CD14-positive monocyte (primary cell): ENCODE results near the gene CDK4. TPM values are rescaled to one million over a fixed set of nuclear protein-coding genes. Genes with fewer than 3 reads are reported as not detected.
A peak's percentile ranks its signal among the peaks of the same experiment; 100 is the strongest.
"Not testable (repeated sequence)": the region's sequence is repeated elsewhere in the genome, so short reads cannot be mapped to it uniquely, and the experiment has no call there.

Experiments
- DNase-seq, 3 donors: peaks; one replicate each; pipeline ENCODE4 v3.0.0-alpha.2; 2011 to 2022
- H2AFZ ChIP-seq: 2 replicates; pipeline ENCODE4 v1.6.0; 2012; ENCODE audit warnings: mild to moderate bottlenecking, low read depth, low read length, inconsistent platforms; ENCODE audit not compliant: insufficient read depth, poor library complexity, severe bottlenecking
- H3K27ac ChIP-seq, 2 donors: 1 replicate in 1 of 2; 2 replicates in 1 of 2; pipeline ENCODE4 v1.5.1; 2012 to 2013; ENCODE audit warnings: low read length in 2 of 2, control low read depth in 1 of 2, inconsistent platforms in 1 of 2, low read depth in 1 of 2, mild to moderate bottlenecking in 1 of 2
- H3K27me3 ChIP-seq, 2 donors: one replicate each; pipeline versions ENCODE4 v1.6.0 to v1.6.1; 2011 to 2013; ENCODE audit warnings: low read length in 2 of 2; ENCODE audit not compliant: control insufficient read depth in 2 of 2, insufficient read depth in 2 of 2
- H3K36me3 ChIP-seq, 2 donors: replicated peaks in 1 of 2; 1 replicate in 1 of 2; 2 replicates in 1 of 2; pipeline versions ENCODE4 v1.5.1 to v1.6.1; 2012 to 2013; ENCODE audit warnings: low read length in 2 of 2, control low read depth in 1 of 2, inconsistent platforms in 1 of 2, mild to moderate bottlenecking in 1 of 2; ENCODE audit not compliant: insufficient read depth in 2 of 2, control insufficient read depth in 1 of 2
- H3K4me1 ChIP-seq, 2 donors: 1 replicate in 1 of 2; 2 replicates in 1 of 2; pipeline versions ENCODE4 v1.5.1 to v1.6.1; 2012 to 2013; ENCODE audit warnings: low read length in 2 of 2, control low read depth in 1 of 2, inconsistent platforms in 1 of 2, mild to moderate bottlenecking in 1 of 2, moderate library complexity in 1 of 2; ENCODE audit not compliant: insufficient read depth in 2 of 2, control insufficient read depth in 1 of 2
- H3K4me2 ChIP-seq: replicated peaks from 2 replicates; pipeline ENCODE3; 2012; ENCODE audit warnings: low read length, moderate library complexity, mild to moderate bottlenecking; ENCODE audit not compliant: poor library complexity, severe bottlenecking; ENCODE audit errors: extremely low read depth
- H3K4me3 ChIP-seq, 3 experiments: fragments of 200-600 bp in 1 of 3; sonication (generic) in 1 of 3; replicated peaks in 1 of 3; 1 replicate in 2 of 3; 2 replicates in 1 of 3; pipeline ENCODE4 v1.5.1; 2011 to 2013; ENCODE audit warnings: low read length in 3 of 3, mild to moderate bottlenecking in 3 of 3, control low read depth in 2 of 3, low read depth in 2 of 3, inconsistent platforms in 1 of 3, moderate library complexity in 1 of 3
- H3K79me2 ChIP-seq: 2 replicates; pipeline ENCODE4 v1.6.0; 2012; ENCODE audit warnings: mild to moderate bottlenecking, control low read depth, inconsistent platforms, low read length, moderate library complexity; ENCODE audit not compliant: insufficient read depth
- H3K9ac ChIP-seq: 2 replicates; pipeline ENCODE4 v1.6.0; 2017; ENCODE audit warnings: low read length, mild to moderate bottlenecking; ENCODE audit not compliant: insufficient read depth, poor library complexity, severe bottlenecking
- H3K9me3 ChIP-seq, 2 donors: replicated peaks in 1 of 2; 1 replicate in 1 of 2; 2 replicates in 1 of 2; pipeline versions ENCODE4 v1.5.1 to v1.6.1; 2012 to 2013; ENCODE audit warnings: low read length in 2 of 2, control low read depth in 1 of 2; ENCODE audit not compliant: control insufficient read depth in 1 of 2, insufficient read depth in 1 of 2
- H4K20me1 ChIP-seq: 2 replicates; pipeline ENCODE4 v1.6.0; 2012; ENCODE audit warnings: mild to moderate bottlenecking, low read length, control low read depth, moderate library complexity; ENCODE audit not compliant: insufficient read depth
- H3K27ac Mint-ChIP-seq, 7 donors: one replicate each; pipeline ENCODE4 v1.8.0; 2020; ENCODE audit warnings: mild to moderate bottlenecking in 7 of 7, mixed read lengths in 7 of 7, moderate library complexity in 6 of 7, inconsistent platforms in 2 of 7
- H3K27me3 Mint-ChIP-seq, 3 donors: one replicate each; pipeline ENCODE4 v1.8.0; 2021 to 2022; ENCODE audit warnings: low read depth in 3 of 3, mild to moderate bottlenecking in 3 of 3, mixed read lengths in 3 of 3, moderate library complexity in 3 of 3, inconsistent platforms in 1 of 3
- H3K36me3 Mint-ChIP-seq, 2 donors: one replicate each; pipeline ENCODE4 v1.8.0; 2020; ENCODE audit warnings: mixed read lengths in 2 of 2, inconsistent platforms in 1 of 2, mild to moderate bottlenecking in 1 of 2
- H3K4me1 Mint-ChIP-seq: one replicate; pipeline ENCODE4 v1.8.0; 2020; ENCODE audit warnings: mild to moderate bottlenecking, mixed read lengths
- H3K4me3 Mint-ChIP-seq, 2 donors: one replicate each; pipeline ENCODE4 v1.8.0; 2020; ENCODE audit warnings: mild to moderate bottlenecking in 2 of 2, mixed read lengths in 2 of 2, moderate library complexity in 1 of 2
- H3K9me3 Mint-ChIP-seq, 7 donors: one replicate each; pipeline ENCODE4 v1.8.0; 2020 to 2022; ENCODE audit warnings: mixed read lengths in 7 of 7, mild to moderate bottlenecking in 6 of 7, moderate library complexity in 6 of 7, inconsistent platforms in 2 of 7
- CTCF ChIP-seq: fragments of 200-600 bp; IDR thresholded peaks from one replicate; pipeline ENCODE4 v1.8.0; 2022; ENCODE audit warnings: antibody characterized with exemption, mild to moderate bottlenecking
- WGBS: methylation state at CpG from one replicate; pipeline ENCODE4 v1.1.5; 2013; ENCODE audit warnings: missing lambda C conversion rate; ENCODE audit not compliant: insufficient coverage; 5-methylcytosine and 5-hydroxymethylcytosine counted together
- intact Hi-C, 2 donors: fragments of 100-400 bp; cut with micrococcal nuclease; formaldehyde crosslinking; loops; one replicate each; pipeline versions ENCODE4 v1.15.0 to v1.15.1; 2023
- polyA plus RNA-seq, 3 donors: library from polyadenylated mRNA; depleted of rRNA in 1 of 3; unstranded in 2 of 3; stranded (reverse) in 1 of 3; fragments of 300-500 nt in 2 of 3; fragments of >200 nt in 1 of 3; fragmentation: Illumina TruSeq in 2 of 3; gene quantifications; 1 replicate in 2 of 3; 2 replicates in 1 of 3; pipeline ENCODE4 v1.2.3, GENCODE V29; 2012 to 2021

The CDK4 gene
- polyA plus RNA-seq, 3 donors: 26.2 to 38.4 (median 27.4) TPM

- Histone ChIP-seq H4K20me1 (no peaks in the 10 kb centered on the region), H3K4me2 (no peak overlapping the region), H3K9ac (no peak overlapping the region), H3K4me1 (peaks cover 41 to 46% of the 10 kb centered on the region in 2 donors), H3K9me3 (no peaks in the 10 kb centered on the region), H2AFZ (no peak overlapping the region), H3K27ac (peak overlapping the region; percentile 12 to 26), H3K27me3 (no peaks in the 10 kb centered on the region), H3K4me3 (no peak overlapping the region), H3K36me3 (no peaks in the 10 kb centered on the region), H3K79me2 (no peaks in the 10 kb centered on the region)
- peaks cover 11 to 13% of the 10 kb centered on the region in 2 donors for H3K36me3 Mint-ChIP-seq
- WGBS: no CpG with 5 or more reads among the region's 3 CpGs
- peak overlapping the region in 5 of 7 donors; percentile 59 to 81 (median 76) for H3K27ac Mint-ChIP-seq
- H3K4me1 Mint-ChIP-seq: peaks cover 41% of the 10 kb centered on the region
- no peak for TF ChIP-seq CTCF
- DNase-seq: no peak
- peaks cover 0 to 2% (median 0%) of the 10 kb centered on the region in 3 donors for H3K27me3 Mint-ChIP-seq
- intact Hi-C loops: no loop called here
- H3K4me3 Mint-ChIP-seq: no peak overlapping the region
- H3K9me3 Mint-ChIP-seq: peaks cover 0 to 6% (median 0%) of the 10 kb centered on the region in 7 donors
Measured at GRCh38 chr12:57775044-57775443, 22.9 kb upstream of the CDK4 start.

GRCh38 chr12:57774634-57775033, 22.5 kb upstream of the CDK4 start:
- intact Hi-C loops: loop anchor here in 1 of 2 donors (5.0 kb wide), 1 partner anchor 73 kb away; the partner anchor contains the start of gene CTDSP2
- H3K36me3 Mint-ChIP-seq: peaks cover 13 to 15% of the 10 kb centered on the region in 2 donors
- not testable (repeated sequence) for H3K79me2 ChIP-seq, H3K9me3 Mint-ChIP-seq, H2AFZ ChIP-seq, H3K27me3 Mint-ChIP-seq, H3K9me3 ChIP-seq, H3K4me2 ChIP-seq, H3K9ac ChIP-seq, H3K27ac Mint-ChIP-seq, H3K27ac ChIP-seq, DNase-seq, H3K4me3 ChIP-seq, H3K27me3 ChIP-seq, H4K20me1 ChIP-seq, H3K36me3 ChIP-seq, H3K4me3 Mint-ChIP-seq
- peaks cover 37 to 42% of the 10 kb centered on the region in 2 donors for H3K4me1 ChIP-seq
- 100% methylated on average over 1 of the region's 11 CpGs for WGBS
- peaks cover 38% of the 10 kb centered on the region for H3K4me1 Mint-ChIP-seq
